Measurements from ENCODE around the gene GDA.

Gene GDA

GRCh38 chr9:72149231-72149975, at the start of gene GDA:
Gene GDA, plus strand, starts transcription at chr9:72149440. Its CDS starts 120 bp downstream, at chr9:72149560.
- no peak for DNase-seq

DNA sequence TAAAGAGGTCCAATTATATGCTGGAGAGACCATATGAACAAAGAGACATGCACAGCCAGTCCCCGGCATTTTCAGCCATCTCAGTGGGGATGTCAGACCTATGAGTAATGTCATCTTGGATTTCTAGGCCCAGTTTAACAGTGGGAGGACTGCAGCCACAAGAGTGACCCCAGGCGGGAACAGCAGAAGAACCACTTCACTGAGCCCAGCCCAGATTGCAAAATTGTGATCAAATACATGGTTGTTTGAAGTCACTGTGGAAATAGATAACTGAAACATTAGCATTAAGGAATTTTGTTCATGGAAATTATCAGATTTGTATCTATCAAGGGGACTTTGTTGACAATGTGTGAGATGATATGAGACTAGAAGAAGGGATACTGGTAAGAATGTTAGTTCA, 46.7 kb upstream of the GDA start:
- DNase-seq, result no peak

- no peak for DNase-seq
Measured at GRCh38 chr9:72113056-72113455, 36.2 kb upstream of the GDA start.

- no peak for DNase-seq
Measured at GRCh38 chr9:72119853-72120252, 29.4 kb upstream of the GDA start.

GRCh38 chr9:72124947-72125346, 24.3 kb upstream of the GDA start:
- no peak for DNase-seq

GRCh38 chr9:72127753-72128152, 21.5 kb upstream of the GDA start:
- no peak for DNase-seq

GRCh38 chr9:72128526-72128925, 20.7 kb upstream of the GDA start:
- DNase-seq, result no peak

DNA sequence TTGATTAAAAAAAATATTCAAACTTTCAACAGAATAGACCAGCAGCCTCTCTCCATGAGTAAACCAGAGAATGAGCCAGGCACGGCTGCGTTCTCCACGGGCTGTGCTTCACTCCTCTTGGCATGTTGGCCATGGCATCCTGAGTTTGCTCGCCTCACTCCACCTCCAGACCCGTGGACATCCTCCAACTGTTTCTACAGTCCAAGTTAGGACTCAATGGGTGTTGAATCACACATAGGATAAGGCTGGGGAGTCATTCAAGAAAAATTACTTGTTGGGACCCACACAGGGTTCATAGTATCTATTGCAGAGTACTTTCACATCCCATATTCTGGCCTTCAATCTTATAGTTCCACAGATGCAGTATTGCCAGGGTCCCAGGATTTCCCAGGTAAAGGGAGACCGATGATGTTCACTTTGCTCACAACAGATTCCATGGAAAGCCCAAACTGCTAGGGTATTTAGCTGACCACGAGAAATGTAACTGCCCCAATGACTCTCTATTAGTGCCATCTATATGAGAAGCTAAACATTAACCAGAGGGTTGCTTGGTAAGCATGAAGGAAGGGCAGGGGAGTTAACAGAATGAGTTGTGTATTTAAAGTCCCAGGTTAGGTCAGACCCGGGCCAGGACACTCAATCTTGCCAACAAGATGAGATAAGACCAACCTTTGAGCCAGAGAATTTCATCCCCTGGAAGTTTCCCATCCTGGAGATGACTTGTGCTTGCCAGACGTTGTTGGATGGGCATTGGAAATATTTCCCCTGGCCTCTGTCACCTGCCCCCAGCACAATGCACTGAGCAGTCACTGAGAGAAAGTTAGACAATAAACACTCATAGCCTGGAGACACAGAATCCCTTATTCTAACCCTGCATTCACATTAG, 19.7 kb upstream of the GDA start:
- no peak for DNase-seq

DNA sequence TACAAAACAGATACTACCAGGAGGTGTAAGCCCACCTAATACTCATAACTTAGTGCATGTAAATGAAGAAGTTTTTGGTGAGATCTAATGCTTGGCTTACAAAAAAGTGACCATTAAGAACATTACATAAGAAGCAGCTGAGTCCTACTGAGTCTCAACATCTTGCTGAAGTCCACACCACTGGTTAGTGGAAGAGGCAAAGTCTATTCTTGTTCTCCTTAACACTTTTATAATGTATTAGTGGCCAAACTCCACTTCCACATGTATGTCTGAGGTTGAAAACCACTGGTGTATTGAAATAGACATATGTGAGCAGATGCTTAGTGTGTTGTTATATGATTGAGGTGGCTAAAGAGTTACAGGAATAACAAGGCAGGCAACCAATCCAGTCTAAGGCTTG, 18.9 kb upstream of the GDA start:
- no peak for DNase-seq

- DNase-seq, result no peak
Measured at GRCh38 chr9:72131206-72131605, 18.0 kb upstream of the GDA start.

DNA sequence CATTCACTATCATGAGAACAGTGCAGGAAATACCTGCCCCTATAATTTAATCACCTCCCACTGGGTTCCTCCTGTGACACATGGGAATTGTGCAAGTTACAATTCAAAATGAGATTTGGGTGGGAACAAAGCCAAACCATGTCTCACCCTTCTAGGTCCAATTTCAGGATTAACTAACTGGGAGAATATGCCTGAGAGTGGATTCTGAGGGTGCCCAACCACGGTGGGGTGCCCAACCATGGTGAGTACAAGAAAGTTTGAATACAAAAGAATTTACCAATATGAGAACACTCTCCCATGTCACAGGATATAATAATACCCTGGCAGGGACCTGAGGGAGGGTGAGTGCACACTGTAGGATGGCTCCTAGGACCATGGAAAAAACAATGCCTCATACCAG, 17.2 kb upstream of the GDA start:
- no peak for DNase-seq

- no peak for DNase-seq
Measured at GRCh38 chr9:72133365-72134035, 15.7 kb upstream of the GDA start.

DNA sequence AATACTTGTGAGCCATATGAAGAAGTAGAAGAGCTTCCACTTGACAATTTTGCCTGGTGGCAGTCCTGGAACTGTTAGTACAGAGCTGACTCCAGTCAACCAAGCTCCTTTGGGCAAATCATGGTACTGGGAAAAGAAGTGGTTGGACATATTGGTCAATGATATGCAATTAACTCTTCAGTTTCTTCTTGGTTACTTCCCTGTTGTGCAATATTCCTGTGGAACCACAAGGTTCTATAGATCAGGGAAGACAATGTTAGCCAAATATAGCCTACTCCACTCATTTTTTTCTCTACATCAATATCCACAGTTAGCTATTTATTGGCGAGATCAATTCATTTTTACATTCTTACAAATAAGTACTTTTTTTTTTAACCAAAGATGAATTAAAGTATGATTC, 14.4 kb upstream of the GDA start:
- DNase-seq, result no peak

- no peak for DNase-seq
Measured at GRCh38 chr9:72137697-72138365, 11.4 kb upstream of the GDA start.

- DNase-seq, result no peak
Measured at GRCh38 chr9:72139226-72139625, 10.0 kb upstream of the GDA start.

DNA sequence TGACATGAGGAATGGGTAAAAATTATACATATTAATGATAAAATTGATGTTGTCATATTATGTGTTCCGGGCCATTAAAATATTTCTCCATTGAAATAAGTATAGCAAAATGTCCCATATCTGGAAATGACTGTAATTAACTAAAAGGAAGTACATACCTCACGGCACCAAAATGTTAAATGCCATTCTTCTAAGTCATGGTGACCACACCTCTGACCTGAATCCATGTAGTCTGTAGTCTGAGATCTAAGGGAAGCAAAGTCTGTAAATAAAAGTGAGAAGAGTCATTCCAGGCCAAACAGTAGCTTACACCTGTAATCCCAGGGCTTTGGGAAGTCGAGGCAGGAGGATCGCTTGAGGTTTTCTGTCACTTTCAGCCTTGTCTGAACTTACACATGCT, 8.7 kb upstream of the GDA start:
- no peak for DNase-seq

DNA sequence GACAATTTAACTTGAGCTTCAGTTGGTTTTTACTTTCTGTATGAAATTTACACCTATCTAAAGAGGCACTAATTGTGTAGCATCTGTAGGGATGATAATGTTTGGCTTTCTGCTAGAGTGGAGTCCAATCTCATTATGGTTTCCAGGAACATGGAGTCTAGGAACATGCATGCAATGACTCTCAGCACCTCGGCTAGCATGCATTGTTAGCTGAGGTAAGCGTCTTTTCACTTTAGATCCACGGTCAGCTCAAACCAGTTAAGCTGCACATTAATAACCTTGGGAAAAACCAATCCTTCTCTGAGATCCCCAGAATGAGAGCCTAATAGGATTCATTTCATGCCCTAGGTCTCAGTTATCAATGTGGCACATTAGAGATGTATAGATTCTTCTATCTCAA, 7.8 kb upstream of the GDA start:
- no peak for DNase-seq

DNA sequence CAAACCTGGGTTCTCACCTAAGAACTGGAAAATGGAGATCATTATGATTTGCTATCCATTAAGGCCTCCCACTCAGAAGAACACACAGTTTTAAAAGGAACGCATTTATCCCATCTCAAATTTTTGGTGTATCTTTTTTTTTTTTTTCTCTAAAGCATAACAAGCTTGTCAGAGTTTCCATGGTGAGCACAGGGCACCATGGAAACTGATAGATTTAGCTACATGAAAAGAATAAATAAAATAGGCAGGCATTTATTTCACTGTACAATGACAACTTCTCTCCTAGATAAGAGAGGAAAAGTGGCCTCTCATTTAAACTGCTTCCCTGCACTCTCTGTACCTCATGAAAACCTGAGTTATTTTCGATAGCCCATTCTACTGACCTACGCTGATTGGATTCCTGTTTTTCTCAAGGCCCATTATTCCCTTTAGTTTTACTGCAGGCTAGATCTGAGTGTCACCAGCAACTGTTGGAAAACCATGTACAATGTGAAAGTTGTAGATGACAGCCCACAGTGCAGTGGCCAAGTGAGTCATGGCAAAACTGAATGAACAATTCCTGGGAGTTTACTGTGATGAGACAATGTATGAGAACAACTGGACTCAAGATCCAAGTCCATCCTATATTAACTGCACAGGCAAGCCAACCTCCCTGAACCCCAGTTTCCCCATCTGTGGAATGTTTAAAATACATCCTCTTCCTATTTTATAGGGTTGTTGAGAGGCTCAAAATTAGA, 4.3 kb upstream of the GDA start:
- DNase-seq, result no peak

DNA sequence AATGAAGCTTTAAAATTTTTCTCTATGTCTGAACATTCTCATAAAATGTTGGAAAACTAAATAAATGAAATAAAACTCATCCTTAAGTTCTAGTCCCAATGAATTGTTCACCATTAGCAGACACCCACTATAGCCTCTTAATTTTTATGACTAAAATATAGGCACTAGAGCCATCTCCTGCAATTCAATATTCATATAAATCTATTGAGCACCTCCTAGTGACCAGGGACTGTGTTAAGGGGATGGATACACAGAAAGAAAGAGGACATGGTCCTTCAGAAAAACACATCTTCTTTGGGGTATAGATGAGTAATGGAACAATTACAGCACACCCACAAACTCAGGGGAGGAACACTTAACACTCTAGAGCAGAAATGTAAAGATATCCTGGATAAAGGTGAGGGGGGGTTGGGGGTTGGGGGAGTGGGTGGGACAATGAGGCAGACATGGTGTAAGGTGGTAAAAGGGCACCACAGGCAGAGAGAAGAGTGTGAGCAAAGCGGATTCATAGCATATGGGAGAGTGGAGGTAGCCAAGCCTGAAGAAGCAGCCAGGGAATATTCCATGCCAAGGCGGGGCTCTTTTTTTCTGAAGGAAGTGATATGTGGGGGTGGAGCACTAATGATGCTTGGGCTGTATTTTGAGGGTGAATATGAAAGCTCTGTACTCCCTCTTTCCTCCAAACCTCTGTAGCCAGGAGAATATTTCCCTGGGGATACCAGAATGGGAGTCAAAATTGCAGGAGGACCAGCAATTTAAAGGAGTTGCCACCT, 3.3 kb upstream of the GDA start:
- no peak for DNase-seq

DNA sequence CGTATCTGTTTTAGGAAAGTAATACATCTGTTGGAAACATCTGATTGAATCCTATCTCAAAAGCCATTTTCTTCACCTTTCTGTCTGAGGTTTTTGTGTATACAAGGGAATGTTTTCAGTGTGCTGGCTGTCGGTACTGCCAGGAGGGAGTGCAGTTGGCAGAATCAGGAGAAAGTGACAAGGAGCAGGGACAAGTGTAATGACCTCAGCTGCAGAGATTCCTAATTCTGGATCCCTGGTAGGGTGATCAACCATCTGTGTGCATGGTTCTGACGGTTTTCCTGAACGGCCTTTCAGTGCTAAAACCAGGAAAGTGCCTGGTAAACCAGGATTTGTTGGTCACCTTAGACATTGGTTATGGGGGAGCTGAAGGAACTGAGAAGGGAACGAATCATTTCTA, 1.6 kb upstream of the GDA start:
- no peak for DNase-seq

GRCh38 chr9:72150127-72150526, 887 bp downstream of the GDA start:
- no peak for DNase-seq

- DNase-seq, result no peak
Measured at GRCh38 chr9:72150661-72151060, 1.4 kb downstream of the GDA start.

Data from NCI-H1048 (cell line).